ENCODE data around the gene S1PR1.

GRCh38 chr1:101203820-101204540, 32.8 kb upstream of the S1PR1 start:
- TF ChIP-seq CTCF (IDR thresholded peaks at IDR 0.05) (no peak), POLR2A (IDR thresholded peaks at IDR 0.05) (no peak)

Measured in breast epithelium (tissue), 3 donors.